Stimulated activated CD4-positive, alpha-beta T cell treated with anti-CD3 and anti-CD28 coated beads, TNF-alpha, amount 100 ng/mL, for 4 hours (primary cell): ENCODE results near the gene CTDSPL.

Source experiments
- DNase-seq, 3 experiments: peaks; one replicate each; pipeline ENCODE4 v3.0.0-alpha.2; 2020; ENCODE audit warnings: low read depth in 3 of 3

The CTDSPL gene

GRCh38 chr3:38001456-38002081, 139.9 kb downstream of the CTDSPL start:
- DNase-seq = no peak

- DNase-seq = no peak
Measured at GRCh38 chr3:38002291-38002876, 140.7 kb downstream of the CTDSPL start.

DNA sequence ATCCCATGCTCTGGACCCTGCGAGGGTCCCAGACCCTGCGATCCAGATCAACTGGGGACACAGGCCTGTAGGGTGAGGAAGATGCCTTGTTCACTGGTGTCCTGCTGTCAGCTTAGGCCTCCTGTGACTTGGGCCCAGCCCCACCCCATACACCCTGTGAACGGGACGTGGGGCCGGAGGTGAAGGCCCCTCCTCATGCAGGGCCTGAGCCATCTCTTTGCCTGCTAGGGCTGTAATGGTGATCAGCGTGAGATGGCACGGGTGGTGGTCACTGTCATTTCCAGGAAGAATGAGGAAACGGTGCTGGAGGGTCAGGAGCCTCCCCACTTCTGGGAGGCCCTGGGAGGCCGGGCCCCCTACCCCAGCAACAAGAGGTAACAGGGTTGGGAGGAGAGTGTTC, 141.3 kb downstream of the CTDSPL start:
- DNase-seq = no peak

DNA sequence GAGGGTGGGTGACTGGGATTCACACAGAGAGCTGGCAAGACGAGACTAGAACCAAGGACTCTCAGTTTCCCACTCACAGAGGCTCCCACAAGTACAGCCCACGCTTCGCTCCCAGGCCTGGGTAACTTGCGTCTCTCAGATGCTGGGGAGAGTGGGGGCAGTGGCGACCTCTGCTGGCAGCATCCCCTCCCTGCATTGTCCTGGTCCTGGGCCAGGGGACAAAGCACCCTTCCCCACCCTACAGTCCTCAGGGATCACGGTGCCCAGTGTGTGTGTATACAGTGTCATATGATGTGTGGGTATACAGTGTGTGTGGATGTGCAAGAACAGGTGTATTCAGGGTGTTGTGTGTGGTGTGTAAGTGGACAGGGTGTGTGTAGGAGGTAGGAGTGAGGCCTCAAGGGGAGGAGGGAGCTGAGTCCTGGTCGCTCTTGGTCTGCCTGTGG, 141.7 kb downstream of the CTDSPL start:
- peak in 1 of 3 experiments; percentile 43 for DNase-seq

DNA sequence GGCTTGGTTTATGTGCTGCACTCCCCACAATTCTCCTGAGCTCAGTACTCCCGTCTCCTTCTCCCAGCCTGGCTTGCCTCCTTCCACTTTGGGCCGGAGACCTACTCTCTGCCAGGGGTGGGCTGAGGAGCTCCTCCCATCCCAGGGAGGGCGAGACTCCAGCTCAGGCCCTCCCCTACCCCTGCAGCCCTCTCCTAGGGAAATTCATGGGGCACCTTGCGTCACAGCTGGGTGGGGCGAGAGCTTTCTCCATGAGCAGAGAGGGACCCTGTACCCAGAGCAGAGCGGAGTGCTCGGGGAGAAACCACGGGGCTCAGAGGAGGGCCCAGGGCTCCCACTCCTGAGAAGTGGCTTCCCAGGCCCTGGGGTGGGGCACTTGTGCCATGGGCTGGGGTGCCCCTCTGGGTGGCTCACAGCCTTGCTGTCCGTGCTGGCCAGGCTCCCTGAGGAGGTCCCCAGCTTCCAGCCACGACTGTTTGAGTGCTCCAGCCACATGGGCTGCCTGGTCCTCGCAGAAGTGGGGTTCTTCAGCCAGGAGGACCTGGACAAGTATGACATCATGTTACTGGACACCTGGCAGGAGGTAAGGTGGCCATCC, 142.2 kb downstream of the CTDSPL start:
- DNase-seq = no peak

GRCh38 chr3:38004415-38005075, 142.9 kb downstream of the CTDSPL start:
- peak in 2 of 3 experiments; percentile 45 to 46 for DNase-seq

DNA sequence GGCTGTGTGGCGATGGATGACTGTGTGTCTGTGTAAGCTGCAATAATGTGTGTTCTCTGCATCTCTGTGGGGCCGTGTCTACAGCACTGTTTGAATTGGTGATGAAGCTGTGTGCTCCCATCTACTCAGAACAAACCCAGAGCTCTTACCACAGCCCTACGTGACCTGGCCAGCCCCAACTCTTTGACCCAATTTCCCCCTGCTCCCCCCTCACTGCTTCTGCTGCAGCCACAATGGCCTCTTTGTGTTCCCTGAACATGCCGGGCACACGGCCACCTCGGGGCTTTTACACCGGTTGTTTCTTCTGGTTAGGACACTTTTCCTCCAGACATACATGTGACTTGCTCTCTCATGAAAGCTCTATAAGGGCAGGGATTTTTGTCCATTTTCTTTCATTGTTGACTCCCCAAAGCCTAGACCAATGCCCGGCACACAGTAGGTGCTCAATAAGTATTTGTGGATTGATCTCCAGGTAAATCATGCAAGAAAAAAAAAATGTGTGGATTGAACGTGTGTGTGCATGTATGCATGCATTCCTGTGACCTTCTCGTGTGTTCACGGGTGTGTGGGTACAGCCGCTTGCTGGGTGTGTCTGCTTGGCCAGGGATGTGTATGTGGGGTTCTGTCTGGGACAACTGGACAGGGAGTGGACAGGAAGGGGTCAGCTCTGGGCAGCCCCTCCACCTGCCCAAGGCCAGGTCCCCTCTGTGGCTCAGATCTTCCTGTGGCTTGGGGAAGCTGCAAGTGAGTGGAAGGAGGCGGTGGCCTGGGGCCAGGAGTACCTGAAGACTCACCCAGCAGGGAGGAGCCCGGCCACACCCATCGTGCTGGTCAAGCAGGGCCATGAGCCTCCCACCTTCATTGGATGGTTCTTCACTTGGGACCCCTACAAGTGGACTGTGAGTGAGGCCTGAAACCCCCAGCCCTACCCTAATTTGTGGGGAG, 143.7 kb downstream of the CTDSPL start:
- no peak for DNase-seq

DNA sequence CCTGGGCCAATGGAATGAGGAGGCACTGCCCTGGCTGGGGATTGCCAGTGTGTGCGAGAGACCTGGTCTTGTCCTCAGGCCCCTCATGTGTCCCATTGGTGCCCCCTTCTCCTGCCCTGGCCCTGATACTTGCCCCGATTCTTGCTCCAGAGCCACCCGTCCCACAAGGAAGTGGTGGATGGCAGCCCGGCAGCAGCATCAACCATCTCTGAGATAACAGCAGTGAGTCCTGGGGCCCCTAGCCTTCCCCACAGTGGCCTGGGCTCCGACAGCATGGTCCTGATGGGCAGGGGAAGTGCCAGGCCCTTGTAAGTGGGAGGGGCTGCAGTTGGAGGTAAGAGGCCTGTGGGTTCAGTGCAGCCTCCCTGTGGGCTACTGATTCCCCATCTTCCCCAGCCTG, 144.4 kb downstream of the CTDSPL start:
- DNase-seq = no peak

GRCh38 chr3:38006445-38006995, 144.8 kb downstream of the CTDSPL start:
- DNase-seq = no peak

DNA sequence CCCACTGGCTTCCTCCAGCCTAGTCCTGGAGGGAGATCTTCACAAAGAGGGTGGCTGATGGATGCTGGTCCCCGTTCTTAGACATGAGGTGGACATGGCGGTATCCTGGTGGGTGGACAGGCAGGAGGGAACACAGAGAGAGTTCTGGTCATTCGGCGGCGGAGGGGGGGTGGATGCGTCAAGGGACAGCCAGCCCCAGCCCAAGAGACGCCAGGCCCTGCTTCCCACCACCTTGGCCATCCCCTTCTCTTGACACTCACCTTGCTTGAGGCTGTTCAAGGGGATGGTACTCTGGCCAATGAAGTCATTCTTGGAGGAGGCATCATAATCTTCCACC, 146.0 kb downstream of the CTDSPL start:
- DNase-seq = no peak

DNA sequence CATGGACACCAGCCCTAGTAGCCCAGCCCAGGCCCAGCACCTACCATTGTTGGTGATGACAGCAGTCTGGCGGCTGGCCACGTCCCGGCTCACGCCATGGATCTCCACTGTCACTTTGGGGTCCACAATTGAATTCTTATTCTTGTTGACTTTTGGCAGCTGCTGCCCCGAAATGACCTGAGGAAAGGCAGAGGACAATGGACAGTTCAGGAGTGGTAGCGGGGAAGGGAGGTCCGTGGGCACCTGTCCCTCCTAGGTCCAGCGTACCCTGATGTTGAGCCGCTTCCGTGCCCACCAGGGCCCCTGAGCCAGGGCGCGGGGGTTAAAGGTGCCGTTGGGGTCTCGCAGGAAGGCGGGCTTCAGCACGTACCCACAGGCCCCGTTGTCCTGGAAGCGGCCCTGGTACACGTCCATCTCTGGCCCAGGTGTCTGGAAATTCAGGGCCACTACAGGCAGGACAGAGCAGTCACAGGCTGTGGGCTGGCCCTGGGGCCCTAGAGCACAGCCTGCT, 146.6 kb downstream of the CTDSPL start:
- DNase-seq = no peak

- DNase-seq = no peak
Measured at GRCh38 chr3:38008971-38009580, 147.4 kb downstream of the CTDSPL start.

DNA sequence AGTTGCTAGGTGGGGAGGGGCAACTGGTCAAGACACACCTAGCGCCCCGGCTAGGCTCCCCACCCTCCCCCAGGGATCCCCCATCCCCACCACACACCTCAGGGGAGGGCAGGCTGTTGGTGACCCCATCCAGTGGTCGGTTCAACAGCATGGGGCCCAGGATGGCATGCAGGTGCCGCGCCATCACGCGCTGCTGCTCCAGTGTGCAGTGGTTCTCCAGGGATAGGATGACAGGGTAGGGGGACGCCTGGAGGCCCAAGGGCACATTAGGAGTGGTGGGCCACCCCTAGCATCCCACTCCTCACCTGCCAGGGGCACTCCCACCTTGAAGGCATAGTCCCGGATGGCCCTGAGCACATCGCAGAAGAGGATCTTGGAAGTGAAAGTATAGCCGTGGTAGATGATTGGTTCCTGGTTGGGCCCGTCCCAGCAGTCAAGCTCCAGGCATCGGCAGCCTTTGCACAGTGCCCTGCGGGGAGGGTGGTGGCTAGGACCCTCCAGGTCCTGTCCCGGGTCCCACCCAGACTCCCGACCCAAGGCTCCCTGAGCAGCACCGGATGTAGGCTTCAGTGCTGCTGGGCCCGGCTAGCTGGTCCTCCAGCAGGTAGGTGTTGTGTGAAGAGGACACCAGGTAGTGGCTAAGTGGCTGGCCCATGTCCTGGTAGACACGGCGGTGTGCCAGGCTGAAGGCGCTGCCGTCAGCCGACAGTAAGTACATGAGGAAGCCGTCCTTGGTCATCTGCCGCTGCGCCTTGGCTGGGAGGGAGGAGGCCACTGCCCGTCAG, 148.3 kb downstream of the CTDSPL start:
- no peak for DNase-seq

DNA sequence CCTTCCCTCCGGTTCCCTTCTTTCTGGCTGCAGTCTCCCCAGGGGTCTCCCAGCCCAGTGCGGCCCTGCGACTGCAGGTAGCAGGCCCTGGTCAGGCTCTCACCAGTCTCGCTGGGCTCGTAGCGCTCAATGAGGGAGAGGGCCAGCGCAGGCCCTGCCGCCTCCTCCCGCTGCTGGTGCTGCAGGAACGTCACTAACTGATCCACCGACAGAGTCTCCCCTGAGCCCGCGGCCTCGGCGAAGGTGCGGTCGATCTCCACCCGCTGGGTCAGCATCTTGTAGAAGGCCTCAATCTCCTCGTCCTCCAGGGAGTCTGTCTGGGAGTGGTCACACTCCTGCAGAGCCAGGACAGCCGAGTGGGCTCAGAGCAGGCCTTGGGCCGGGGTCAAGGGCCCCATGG, 149.4 kb downstream of the CTDSPL start:
- no peak for DNase-seq

DNA sequence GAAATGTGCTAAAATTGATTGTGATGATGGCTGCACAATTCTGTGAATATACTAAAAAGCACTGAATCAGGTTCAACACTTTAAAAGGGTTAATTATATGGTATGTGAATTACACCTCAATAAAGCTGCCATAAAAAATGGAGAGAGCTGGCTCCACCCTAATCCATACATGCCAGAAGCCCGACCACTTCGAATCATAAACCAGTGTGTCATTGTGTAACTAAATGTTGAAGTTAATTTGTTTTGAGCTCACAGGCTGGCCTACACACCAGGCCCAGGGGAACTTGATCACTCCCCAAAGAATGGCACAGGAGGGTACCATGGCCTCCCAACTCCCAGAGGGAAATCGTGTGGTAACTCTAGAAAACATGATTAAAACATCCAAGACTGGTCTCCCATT, 153.8 kb downstream of the CTDSPL start:
- no peak for DNase-seq

DNA sequence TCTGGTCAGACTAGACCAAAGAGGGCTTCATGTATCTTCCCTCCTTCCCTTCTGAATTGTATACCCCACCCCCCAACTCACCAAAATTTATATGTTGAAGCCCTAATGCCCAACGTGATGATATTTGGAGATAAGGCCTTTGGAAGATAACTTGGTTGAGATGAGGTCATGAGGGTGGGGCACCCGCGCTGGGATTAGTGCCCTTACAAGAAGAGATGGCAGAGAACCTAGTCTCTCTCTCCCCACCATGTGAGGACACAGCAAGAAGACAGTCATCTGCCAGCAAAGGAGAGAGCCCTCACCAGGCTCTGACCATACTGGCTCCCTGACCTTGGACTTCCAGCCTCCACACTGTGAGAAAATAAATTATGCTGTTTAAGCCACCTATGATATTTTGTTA, 154.3 kb downstream of the CTDSPL start:
- DNase-seq = no peak

DNA sequence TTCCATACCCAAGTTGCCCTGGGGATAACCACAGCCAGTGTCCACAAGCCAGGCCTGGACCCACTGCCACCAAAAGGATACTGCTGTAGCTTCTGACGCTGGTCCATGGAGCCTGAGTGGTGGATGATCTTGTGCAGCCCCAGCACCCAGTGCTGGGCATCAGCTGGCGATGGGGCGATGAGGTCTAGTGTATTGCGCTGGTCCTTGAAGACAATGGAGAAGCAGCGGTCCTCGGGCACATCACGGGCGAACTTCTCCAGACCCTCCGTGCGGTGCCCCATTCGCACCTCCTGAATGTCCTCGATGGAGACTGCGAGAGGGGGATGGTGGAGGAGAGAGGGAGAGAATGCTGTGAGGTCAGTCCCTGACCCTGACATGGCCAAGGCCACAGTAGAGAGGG, 154.7 kb downstream of the CTDSPL start:
- no peak for DNase-seq

DNA sequence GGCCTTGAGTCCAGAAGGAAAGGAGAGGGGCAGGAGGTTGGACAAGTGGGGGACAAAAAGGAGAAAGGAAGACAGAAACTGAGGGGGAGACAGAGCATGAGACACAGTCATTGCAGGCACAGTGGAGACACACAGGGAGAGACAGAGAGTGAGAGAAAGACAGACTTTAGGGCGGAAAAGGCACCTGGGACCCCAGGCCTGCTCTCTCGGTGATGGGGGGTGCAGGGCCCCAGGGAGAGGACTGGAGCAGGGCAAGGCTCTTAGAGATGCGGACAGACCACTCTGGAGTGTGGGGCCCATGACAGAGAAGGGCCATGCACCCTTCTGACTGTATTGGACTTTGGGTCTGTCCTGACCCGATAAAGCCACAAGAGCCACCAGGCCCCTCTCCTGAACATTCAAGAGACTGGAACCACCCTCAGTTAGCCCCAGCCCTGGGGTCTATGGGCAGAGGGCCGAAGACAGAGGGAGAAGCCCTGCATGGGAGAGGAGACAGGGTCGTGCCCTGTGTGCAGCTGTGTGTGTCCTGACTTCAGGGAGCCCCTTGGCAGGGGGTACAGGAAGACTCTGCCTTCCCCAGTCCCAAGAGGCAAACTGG, 155.3 kb downstream of the CTDSPL start:
- no peak for DNase-seq

DNA sequence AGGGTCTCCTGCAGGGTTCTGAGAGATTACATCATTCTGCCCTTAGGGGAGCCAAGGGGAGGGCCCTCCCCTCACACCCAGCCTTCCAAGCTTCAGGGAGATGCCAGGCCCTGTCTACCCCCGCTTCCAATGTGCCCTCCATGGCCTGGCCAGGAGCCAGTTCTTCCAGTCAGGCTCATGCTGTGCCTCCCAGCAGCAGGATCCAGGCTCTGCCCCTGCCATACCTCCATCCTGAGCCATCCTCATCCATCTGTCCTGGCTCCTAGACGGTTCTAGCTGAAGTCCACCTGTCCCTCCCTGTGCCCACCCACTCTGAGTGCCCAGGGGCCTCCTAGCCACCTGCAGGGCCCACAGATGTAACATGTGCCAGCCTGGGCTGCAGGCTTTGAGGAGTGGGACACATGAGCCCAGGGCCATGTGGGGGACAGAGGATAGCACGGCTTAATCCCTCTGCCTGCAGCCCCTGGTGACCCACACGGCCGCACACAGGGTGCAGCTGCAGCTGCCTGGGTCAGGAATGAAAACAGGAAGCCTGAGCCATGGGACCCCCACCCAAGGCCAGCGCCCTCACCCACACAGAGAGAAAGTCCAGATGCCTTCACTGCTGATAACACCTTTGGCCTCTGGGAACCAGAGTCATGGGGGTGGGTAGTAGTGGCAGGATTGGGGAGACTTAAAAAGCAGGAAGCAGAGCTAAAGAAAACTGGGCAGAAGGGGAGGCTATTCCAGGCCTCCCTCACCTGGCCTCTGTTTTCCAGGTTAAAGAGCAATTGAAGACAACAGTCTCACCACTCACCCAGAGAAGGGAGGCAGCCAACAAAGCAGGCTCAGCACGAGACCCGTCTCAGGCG, 156.0 kb downstream of the CTDSPL start:
- no peak for DNase-seq
